Stimulated activated CD8-positive, alpha-beta memory T cell treated with anti-CD3 and anti-CD28 coated beads, Interleukin-7, amount 100 ng/mL, for 4 hours (primary cell): ENCODE results near the gene MDH2.
"Not testable (repeated sequence)": the region's sequence is repeated elsewhere in the genome, so short reads cannot be mapped to it uniquely, and the experiment has no call there.

ENCODE experiments used
- DNase-seq, 2 donors: peaks; one replicate each; pipeline ENCODE4 v3.0.0-alpha.2; 2020; ENCODE audit warnings: low read depth in 2 of 2

Gene MDH2

GRCh38 chr7:76048668-76048988 is 722 bp downstream of the MDH2 start:
- DNase-seq, result no peak

- no peak for DNase-seq
Measured at GRCh38 chr7:76049295-76049694, 1.4 kb downstream of the MDH2 start.

GRCh38 chr7:76050545-76050944 is 2.6 kb downstream of the MDH2 start:
- DNase-seq, result no peak

DNA sequence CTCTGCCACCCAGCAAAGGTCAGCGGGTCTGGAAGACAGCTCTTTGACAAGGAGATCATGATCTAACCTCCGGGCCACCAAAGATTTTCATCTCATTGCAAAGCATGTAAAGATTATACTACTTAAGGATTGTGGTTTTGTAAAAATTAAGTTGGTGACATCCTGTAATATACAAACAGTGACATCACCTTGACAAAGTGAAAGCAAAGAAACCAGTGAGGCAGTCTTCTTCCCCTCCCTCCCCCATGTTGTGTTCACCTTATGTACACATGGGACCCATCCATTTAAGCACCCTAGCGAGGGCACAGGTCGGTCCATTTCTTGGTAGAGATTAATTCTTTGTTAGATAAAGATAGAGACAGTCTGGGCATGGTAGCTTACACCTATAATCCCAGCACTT is 3.9 kb downstream of the MDH2 start:
- no peak for DNase-seq

DNA sequence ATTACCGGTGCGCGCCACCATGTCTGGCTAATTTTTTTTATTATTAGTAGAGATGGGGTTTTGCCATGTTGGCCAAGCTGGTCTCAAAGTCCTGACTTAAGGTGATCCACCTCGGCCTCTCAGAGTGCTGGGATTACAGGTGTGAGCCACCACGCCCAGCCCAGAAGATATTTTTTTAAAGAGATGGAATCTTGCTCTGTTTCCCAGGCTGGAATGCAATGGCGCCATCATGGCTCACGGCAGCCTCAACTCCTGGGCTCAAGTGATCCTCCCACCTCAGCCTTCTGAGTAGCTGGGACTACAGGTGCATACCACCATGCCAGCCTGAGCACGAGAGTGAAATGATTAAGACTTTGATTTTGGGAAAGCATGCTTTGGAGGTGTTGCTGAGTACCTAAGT is 4.8 kb downstream of the MDH2 start:
- DNase-seq, result not testable (repeated sequence)

DNA sequence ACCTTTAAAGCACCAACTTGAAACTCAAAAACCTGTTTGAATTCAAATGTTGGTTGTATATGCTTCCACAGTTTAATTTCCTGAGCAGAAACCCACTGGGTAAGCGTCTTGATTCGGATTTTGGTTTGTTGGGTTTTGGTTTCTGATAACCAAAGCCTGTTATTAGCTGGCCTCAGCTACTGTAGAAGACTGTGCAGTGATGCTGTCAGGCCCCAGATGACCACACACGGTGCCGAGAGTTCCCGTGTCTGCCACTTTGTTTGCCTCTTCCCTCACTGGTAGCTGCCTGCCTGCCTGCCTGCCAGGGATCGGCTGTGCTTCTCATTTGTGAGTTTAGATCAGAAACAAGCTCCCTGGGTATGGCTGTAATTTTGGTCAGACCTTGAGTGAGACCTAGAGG is 5.6 kb downstream of the MDH2 start:
- DNase-seq, result no peak

DNA sequence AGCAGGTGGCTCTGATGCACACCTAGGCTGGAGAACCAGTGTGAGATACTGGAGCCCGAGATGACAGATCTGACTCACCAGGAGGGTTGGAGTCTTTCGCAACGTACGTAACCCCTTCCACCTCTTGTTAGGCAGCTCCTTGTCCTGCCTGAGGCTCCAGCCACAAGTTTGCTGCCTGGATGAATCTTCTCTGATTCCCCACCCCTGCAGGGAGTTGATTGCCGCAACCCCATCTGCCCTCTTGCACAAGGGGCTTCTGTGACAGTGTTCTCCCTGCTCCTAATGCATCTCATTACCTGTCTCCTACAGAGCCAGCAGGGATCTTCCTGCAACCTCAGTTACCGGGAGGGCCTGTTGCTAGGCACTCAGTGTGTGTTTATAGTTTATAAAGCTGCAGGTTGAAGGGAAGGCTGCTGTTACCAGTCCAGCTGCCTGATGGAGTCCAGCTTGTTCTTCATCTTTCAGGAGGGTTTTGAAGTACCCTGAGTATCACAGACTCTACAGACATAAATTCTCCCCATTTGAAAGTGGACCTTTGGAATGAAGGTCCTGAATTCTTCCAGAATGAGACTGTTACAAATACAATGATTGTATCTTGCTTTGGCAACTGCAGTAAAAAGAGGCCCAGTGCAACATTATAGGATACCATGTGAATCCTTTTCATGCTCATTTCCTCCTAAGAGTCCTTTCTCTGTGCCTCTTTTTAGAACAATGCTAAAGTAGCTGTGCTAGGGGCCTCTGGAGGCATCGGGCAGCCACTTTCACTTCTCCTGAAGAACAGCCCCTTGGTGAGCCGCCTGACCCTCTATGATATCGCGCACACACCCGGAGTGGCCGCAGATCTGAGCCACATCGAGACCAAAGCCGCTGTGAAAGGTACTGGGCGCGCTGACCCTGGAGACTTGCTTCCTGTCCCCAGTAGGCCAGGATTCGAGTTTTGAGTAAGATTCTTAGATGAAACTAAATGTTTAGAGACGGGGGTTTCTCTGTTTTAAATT is 6.5 kb downstream of the MDH2 start:
- DNase-seq, result no peak

DNA sequence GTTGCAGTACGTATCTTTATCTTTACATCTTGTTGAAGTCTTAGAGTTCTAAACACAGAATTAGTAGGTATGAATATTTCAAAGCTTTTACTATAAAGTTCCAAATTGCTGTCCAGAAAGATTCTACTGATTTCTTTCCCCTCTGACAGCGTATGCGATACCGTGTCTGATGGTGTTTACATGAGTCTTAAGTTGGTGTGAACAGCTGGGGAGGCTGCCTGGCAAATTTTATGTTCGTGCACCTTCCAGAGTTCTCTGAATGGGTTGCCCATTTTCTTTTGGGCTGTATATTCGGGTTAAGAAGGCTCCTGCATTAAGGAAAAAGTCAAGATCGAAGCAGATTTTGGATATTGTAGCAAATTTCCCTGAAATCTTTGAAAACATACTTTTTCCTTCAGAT is 8.3 kb downstream of the MDH2 start:
- DNase-seq, result no peak

GRCh38 chr7:76057103-76057812 is 9.4 kb downstream of the MDH2 start:
- DNase-seq, result no peak

DNA sequence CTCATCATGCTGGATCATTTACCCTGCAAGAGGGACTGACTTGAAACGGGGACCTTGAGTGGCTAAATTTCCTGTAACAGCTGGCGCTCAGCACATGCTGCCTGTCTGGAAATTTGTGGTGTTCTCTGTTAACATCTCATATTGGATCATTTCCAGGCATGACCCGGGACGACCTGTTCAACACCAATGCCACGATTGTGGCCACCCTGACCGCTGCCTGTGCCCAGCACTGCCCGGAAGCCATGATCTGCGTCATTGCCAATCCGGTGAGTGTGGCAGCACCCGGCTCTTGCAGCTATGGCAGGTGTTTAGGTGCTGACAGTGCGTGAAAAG is 9.9 kb downstream of the MDH2 start:
- DNase-seq, result no peak

DNA sequence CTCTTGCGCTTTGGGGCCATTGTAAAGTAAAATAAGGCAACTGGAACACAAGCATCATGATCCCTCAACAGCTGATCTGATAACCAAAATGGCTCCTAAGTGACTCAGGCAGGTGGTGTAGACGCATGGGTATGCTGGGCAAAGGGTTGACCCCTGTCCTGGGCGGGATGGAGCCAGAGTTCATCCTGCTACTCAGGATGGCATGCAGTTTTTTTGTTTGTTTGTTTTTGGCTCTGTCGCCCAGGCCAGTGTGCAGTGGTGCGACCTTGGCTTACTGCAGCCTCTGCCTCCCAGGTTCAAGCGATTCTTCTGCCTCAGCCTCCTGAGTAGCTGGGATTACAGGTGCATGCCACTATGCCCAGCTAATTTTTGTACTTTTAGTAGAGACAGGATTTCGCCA is 10.8 kb downstream of the MDH2 start:
- not testable (repeated sequence) for DNase-seq

GRCh38 chr7:76060842-76061241 is 12.9 kb downstream of the MDH2 start:
- no peak for DNase-seq

DNA sequence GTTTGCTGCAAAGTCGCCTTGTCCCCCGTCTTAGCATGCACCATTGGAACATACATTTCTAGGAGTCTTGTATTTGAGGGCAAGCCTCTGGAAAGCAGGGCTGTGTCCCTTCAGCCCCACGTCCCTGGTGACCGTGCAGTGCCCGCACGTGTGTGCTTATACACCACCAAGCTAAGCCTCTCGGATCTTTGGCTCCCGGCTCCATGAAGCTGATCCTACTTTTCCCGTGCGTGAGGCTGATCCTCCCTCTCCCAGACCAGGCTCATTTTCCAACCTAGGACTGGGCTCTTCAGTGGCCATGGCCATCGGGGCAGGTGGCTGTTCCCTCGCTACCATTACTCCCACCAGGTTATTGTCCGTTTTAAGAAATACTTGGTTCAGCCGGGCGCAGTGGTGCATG is 14.3 kb downstream of the MDH2 start:
- DNase-seq, result no peak

- DNase-seq, result no peak
Measured at GRCh38 chr7:76063114-76063513, 15.2 kb downstream of the MDH2 start.

GRCh38 chr7:76063525-76063924 is 15.6 kb downstream of the MDH2 start:
- no peak for DNase-seq

GRCh38 chr7:76064208-76064970 is 16.5 kb downstream of the MDH2 start:
- DNase-seq, result no peak

DNA sequence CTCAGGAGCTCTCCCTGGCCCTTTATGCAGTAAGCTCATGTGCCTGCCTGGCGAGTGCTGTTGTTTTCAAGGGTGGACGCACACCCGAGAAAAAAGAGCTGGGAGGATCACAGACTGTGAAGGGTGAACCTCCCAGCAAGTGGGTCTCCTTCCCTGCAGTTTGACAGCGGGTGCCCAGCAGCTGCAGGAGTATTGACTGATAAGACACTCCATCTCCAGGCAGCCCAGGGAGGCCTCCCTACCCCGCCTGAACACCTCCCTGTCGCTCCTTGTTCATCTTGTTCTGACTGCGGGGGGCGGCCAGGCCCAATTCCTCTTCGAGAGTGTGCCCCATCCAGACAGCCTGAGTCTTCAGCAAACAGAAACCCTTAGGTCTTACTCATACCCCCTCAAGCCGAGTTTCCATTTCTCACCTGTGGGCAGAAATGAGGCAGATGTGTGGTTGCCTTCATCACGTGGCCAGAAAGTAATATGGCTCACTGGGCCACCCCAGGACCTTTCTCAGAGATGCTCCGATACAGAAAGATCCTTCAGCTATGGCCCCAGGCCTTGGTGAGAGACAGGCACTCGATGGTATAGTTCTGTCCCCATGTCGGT is 17.2 kb downstream of the MDH2 start:
- DNase-seq, result no peak

- no peak for DNase-seq
Measured at GRCh38 chr7:76066716-76067503, 19.0 kb downstream of the MDH2 start.

DNA sequence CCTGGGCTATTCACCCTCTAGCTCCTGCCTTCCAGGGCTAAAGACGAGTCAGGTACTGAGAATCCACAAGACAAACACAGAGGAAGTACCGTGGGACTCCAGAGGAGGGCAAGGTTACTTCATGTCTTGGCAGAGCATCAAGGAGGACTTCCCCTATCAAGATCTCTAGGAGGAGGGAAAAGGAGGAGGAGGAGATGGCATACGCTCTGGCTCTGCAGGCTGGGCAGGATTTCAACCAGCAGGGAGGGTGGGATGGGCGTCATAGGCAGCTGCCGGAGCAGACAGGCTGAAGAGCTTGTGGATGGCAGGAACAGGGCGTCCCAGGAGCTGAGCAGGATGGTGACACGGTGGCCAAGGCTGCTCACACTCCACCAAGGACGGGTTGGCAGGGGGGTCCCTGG is 21.3 kb downstream of the MDH2 start:
- DNase-seq, result no peak

- no peak for DNase-seq
Measured at GRCh38 chr7:76071316-76072242, 23.7 kb downstream of the MDH2 start.
